ENCODE data around the gene TPCN1. TPM values are rescaled to one million over a fixed set of nuclear protein-coding genes. Genes with fewer than 3 reads are reported as not detected.

The TPCN1 gene
- total RNA-seq, 1 experiment from 2014 or later, result 13.5 TPM

GRCh38 chr12:113267621-113268020 is 46.4 kb downstream of the TPCN1 start:
- Mint-ChIP-seq H3K4me1 (peaks cover 6 to 10% of the 10 kb centered on the region in 2 experiments), H3K27me3 (ENCODE audit: low read depth) (no peaks in the 10 kb centered on the region), H3K27ac (peak overlapping the region in 1 of 3 experiments; percentile 40; a peak in 1 of 7 replicates), H3K9me3 (no peaks in the 10 kb centered on the region), H3K36me3 (ENCODE audit: insufficient read depth in 1 of 3, low read depth in 3 of 3) (peaks cover 3 to 22% (median 15%) of the 10 kb centered on the region in 3 experiments; a peak in 5 of 7 replicates), H3K4me3 (no peak overlapping the region)
- Histone ChIP-seq H4K91ac (ENCODE audit: insufficient read length, low read depth, low read length) (no peak overlapping the region), H3K18ac (ENCODE audit: insufficient read length, low read depth, low read length) (no peak overlapping the region), H3K9me3 (ENCODE audit: control insufficient read depth, low read depth, low read length) (no peaks in the 10 kb centered on the region), H2AFZ (ENCODE audit: low read length) (no peak overlapping the region), H3K14ac (ENCODE audit: insufficient read depth, low read length) (no peak overlapping the region), H3K27me3 (ENCODE audit: insufficient read depth, low read length) (no peaks in the 10 kb centered on the region), H2BK20ac (ENCODE audit: low read depth, low read length, poor library complexity, severe bottlenecking) (no peak overlapping the region), H3K4me1 (ENCODE audit: insufficient read depth, low read length) (no peaks in the 10 kb centered on the region), H3K4me2 (ENCODE audit: insufficient read depth, insufficient read length, low read length) (no peak overlapping the region), H2BK15ac (ENCODE audit: low read depth, low read length) (no peak overlapping the region), H3K56ac (ENCODE audit: insufficient read length, low read depth, low read length) (no peak overlapping the region), H3K9ac (ENCODE audit: extremely low read depth, insufficient read length, low read length) (no peak overlapping the region), H2BK5ac (ENCODE audit: insufficient read length, low read length) (no peak overlapping the region), H2AK5ac (ENCODE audit: insufficient read length, low read length) (no peak overlapping the region), H2BK12ac (ENCODE audit: insufficient read length, low read depth, low read length) (no peak overlapping the region), H4K8ac (replicated peaks; ENCODE audit: insufficient read length, low read depth, low read length) (no peak overlapping the region), H3K27ac (ENCODE audit: insufficient read length, low read depth, low read length) (no peak overlapping the region), H4K20me1 (ENCODE audit: control insufficient read depth, insufficient read depth, insufficient read length) (no peaks in the 10 kb centered on the region), H3T11ph (ENCODE audit: low read length) (no peak overlapping the region), H2BK120ac (ENCODE audit: low read depth, low read length, poor library complexity, severe bottlenecking) (no peak overlapping the region), H3K23me2 (ENCODE audit: insufficient read length, low read depth, low read length, poor library complexity, severe bottlenecking) (no peaks in the 10 kb centered on the region), H3K4ac (ENCODE audit: low read depth, low read length) (no peak overlapping the region), H3K79me1 (ENCODE audit: insufficient read depth, low read depth, low read length, poor library complexity, severe bottlenecking) (no peaks in the 10 kb centered on the region), H4K5ac (ENCODE audit: insufficient read length, low read depth, low read length) (no peak overlapping the region), H3K23ac (ENCODE audit: insufficient read length, low read depth, low read length) (no peak overlapping the region), H3K79me2 (ENCODE audit: insufficient read depth, low read length) (no peaks in the 10 kb centered on the region)
- DNase-seq, result no peak
- TF ChIP-seq CTCF (conservative IDR thresholded peaks at IDR 0.05), result no peak
- no CpG with 5 or more reads among the region's 7 CpGs for WGBS (ENCODE audit: extremely low coverage, insufficient read length, low lambda C conversion rate)

Measured in H9 (cell line).